ENCODE data around the gene KIAA0930.

DNA sequence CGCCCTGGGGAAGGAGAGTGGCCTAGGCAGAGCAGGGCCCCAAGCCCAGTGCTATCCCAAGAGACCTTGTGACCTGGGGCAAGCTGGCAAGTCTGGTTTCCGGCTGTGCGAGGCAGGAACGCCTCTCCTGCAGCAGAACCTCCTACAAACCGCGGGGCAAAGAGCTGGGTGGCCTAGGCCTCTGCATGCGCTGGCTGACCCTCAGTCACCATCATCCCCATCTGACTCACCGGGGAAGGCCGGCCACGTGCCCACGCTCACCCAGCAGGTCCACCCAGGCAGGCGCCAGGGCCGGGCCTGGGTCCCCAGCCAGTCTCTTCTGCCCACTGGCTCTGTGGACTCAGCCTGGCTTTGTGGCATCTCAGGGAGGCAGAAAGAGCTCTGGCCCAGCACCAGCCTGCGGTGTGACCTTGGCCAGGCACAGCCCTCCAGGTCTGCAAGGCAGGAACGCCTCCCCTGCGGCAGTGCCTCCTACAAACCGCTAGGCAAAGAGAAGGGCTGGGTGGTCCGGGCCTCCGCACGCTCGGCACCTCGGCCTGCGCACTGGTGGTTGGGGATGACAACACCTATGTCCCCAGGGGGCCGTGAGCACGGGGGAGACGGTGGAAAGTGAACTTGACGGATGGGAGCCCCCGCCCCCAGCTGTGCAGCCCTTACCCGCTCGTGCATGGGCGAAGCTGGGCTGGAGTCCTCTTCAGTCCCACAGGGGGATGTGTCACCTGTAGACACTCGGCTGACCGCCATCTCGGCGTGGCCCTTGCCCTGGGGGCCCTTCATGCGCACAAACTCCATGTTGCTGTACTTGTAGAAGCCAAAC lies 38.2 kb downstream of the KIAA0930 start:
- TF ChIP-seq, protein P1, sequence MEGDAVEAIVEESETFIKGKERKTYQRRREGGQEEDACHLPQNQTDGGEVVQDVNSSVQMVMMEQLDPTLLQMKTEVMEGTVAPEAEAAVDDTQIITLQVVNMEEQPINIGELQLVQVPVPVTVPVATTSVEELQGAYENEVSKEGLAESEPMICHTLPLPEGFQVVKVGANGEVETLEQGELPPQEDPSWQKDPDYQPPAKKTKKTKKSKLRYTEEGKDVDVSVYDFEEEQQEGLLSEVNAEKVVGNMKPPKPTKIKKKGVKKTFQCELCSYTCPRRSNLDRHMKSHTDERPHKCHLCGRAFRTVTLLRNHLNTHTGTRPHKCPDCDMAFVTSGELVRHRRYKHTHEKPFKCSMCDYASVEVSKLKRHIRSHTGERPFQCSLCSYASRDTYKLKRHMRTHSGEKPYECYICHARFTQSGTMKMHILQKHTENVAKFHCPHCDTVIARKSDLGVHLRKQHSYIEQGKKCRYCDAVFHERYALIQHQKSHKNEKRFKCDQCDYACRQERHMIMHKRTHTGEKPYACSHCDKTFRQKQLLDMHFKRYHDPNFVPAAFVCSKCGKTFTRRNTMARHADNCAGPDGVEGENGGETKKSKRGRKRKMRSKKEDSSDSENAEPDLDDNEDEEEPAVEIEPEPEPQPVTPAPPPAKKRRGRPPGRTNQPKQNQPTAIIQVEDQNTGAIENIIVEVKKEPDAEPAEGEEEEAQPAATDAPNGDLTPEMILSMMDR (IDR thresholded peaks at IDR 0.05; ENCODE audit: low read length): no peak
- no peak for TF ChIP-seq EZH2 (IDR thresholded peaks at IDR 0.05; ENCODE audit: borderline replicate concordance, low read length)
